Measurements from ENCODE around the gene OOSP4A. TPM values are rescaled to one million over a fixed set of nuclear protein-coding genes. Genes with fewer than 3 reads are reported as not detected.

Gene OOSP4A
- total RNA-seq, 4 donors from 2014 or later = not detected

DNA sequence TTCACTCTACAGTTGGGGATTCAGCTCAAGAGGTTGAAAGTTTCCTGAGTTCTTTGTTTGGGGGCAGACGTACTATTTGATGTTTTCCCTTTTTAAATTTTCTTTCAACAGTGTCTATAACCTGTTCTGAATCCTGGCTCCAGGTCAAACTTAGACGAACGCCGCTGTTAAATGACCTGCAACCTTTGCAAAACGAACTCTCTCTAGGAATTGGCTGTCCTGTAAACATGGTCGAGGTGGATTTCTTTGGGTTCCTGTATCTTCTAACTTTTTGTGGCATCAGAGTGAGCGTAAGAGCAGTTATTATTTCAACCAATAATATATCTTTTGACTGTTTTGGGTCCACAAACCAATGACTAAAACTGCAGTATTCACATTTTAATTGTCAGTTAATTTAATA, 1.6 kb downstream of the OOSP4A start:
- TF ChIP-seq, protein P1, sequence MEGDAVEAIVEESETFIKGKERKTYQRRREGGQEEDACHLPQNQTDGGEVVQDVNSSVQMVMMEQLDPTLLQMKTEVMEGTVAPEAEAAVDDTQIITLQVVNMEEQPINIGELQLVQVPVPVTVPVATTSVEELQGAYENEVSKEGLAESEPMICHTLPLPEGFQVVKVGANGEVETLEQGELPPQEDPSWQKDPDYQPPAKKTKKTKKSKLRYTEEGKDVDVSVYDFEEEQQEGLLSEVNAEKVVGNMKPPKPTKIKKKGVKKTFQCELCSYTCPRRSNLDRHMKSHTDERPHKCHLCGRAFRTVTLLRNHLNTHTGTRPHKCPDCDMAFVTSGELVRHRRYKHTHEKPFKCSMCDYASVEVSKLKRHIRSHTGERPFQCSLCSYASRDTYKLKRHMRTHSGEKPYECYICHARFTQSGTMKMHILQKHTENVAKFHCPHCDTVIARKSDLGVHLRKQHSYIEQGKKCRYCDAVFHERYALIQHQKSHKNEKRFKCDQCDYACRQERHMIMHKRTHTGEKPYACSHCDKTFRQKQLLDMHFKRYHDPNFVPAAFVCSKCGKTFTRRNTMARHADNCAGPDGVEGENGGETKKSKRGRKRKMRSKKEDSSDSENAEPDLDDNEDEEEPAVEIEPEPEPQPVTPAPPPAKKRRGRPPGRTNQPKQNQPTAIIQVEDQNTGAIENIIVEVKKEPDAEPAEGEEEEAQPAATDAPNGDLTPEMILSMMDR (IDR thresholded peaks at IDR 0.05) = no peak
- TF ChIP-seq POLR2A (IDR thresholded peaks at IDR 0.05) = no peak
- DNase-seq (ENCODE audit: low spot score in 2 of 2) = no peak
- WGBS, 2 donors = 78 to 80% methylated on average over 7 of the region's 7 CpGs
- intact Hi-C loops (cut with DNase I; ENCODE audit: low total_unique reads) = no loop called here
- no peak overlapping the region for H3K4me3 ChIP-seq (ENCODE audit: low read depth, poor library complexity, severe bottlenecking)

DNA sequence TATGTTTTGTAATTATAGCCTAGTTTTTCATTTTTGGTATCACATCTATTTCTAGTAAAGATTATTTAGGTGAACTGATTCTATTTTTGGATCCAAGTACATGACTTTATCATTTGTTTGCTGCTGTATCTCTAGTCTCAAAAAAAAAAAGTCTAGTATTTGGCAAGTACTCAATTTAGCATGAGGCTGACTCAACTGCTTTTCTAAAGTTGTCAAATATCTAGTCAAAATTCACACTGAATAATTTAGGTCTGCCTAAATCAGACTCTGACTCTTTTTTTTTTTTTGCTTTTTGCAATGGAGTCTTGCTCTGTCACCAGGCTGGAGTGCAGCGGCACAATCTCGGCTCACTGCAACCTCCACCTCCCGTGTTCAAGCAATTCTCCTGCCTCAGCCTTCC, 2.4 kb downstream of the OOSP4A start:
- H3K4me3 ChIP-seq (ENCODE audit: low read depth, poor library complexity, severe bottlenecking) = no peak overlapping the region
- DNase-seq (ENCODE audit: low spot score in 2 of 2) = no peak
- TF ChIP-seq, protein P1 (IDR thresholded peaks at IDR 0.05) = no peak
- no peak for TF ChIP-seq POLR2A (IDR thresholded peaks at IDR 0.05)
- WGBS, 2 donors = 93 to 96% methylated on average over 3 of the region's 3 CpGs
- intact Hi-C loops (cut with DNase I; ENCODE audit: low total_unique reads) = no loop called here

DNA sequence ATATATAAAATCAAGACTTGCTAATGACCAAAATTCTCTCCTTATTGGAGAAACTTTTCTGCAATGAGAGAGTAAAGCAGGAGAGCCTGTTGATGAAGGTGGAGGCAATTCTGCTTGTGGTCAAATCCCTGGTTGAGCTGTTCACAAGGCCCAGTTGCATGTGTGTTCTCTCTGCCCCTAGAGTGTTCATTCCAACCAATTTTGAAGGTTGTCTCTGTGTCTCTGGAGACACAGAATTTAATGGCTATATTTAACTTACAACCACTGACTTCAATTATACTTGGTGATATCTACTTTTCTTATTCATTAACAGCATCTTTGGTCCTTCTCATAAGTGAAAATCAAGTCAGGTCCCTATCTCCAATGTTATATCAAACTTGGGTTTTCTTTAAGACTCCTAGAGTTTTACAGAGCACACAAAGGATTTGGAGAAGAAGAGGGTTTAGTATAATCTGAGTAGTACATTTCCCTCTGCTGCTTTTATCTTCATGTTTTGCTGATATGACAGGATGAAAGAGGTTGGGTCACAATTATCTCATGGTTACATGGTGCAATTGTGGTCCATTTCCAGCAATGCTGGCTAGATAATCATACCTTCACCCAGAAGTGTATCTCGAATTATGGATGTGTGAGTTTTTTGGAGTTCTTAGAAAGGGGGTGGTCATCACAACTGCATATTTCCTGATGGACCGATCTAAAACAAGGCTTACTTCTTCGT, 4.0 kb downstream of the OOSP4A start:
- intact Hi-C loops (cut with DNase I; ENCODE audit: low total_unique reads) = no loop called here
- no peak for DNase-seq (ENCODE audit: low spot score in 2 of 2)
- WGBS, 2 donors = 82 to 85% methylated on average over 3 of the region's 3 CpGs
- TF ChIP-seq, protein P1 (IDR thresholded peaks at IDR 0.05) = no peak
- TF ChIP-seq POLR2A (IDR thresholded peaks at IDR 0.05) = no peak
- no peak overlapping the region for H3K4me3 ChIP-seq (ENCODE audit: low read depth, poor library complexity, severe bottlenecking)

DNA sequence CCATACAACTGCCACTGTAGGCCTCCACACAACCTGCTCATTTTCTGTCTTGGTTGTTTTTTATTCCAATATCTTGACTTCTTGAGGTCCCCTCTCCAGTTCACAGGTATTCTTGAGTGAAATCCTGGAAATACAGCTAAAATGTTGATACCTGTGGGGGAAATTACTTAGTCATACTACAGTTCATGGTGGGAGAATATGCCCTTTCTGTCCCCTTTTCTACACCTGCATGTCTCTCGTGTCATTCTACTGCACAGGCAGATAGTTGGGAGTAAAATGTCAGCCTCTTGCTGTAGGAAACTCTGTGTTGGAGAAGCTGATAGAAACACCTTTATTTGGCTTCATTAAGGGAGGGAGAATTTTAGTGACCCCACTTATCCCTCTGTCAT, 4.6 kb downstream of the OOSP4A start:
- no peak overlapping the region for H3K4me3 ChIP-seq (ENCODE audit: low read depth, poor library complexity, severe bottlenecking)
- DNase-seq (ENCODE audit: low spot score in 2 of 2) = no peak
- 70 to 73% methylated on average over 1 of the region's 1 CpG for WGBS, 2 donors
- TF ChIP-seq, protein P1 (IDR thresholded peaks at IDR 0.05) = no peak
- no peak for TF ChIP-seq POLR2A (IDR thresholded peaks at IDR 0.05)
- intact Hi-C loops (cut with DNase I; ENCODE audit: low total_unique reads) = no loop called here

- intact Hi-C loops (cut with DNase I; ENCODE audit: low total_unique reads) = no loop called here
- TF ChIP-seq, protein P1 (IDR thresholded peaks at IDR 0.05) = no peak
- TF ChIP-seq POLR2A (IDR thresholded peaks at IDR 0.05) = no peak
- WGBS, 2 donors = 64 to 73% methylated on average over 5 of the region's 5 CpGs
- no peak overlapping the region for H3K4me3 ChIP-seq (ENCODE audit: low read depth, poor library complexity, severe bottlenecking)
- no peak for DNase-seq (ENCODE audit: low spot score in 2 of 2)
These were observed 9.3 kb downstream of the OOSP4A start for GRCh38 chr11:59973097-59973496.
